AML-193 (cell line): ENCODE data around the gene CSRP1.
"Not testable (repeated sequence)": the region's sequence is repeated elsewhere in the genome, so short reads cannot be mapped to it uniquely, and the experiment has no call there.

Source experiments
- DNase-seq, 2 experiments: peaks; one replicate each; lab custom pipeline; 2025; lab: John Stamatoyannopoulos, UW

The CSRP1 gene

DNA sequence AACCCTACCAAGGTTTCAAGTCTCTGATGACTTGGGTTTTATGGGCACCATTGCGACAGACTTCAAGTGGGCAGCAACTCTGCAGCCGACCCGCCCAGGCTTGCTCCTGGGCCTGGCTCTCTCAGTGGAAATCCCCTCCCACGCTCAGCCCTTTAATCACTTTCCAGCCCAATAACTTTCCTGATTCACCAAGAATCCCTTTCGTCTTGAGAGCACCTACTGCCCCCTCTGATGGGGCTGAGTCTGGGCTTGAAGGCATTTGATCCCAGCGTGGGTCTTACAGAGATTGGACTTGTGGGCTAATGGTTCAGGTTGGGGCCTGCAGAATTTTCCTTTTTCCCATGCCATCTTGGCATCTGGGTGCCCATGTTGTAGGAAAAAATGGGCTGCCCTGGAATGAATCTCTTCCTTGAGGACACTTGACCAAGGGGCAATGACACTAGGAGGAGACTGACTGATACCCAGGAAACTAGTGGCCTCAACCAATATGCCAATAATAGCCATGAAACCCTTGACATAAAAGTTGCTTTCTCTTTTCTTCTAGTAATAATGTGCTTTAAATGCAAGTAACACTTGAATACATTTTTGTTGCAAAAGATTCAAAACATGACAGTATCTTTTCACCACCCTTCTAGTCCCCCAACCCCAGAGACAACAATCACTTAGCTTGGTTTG lies 30.1 kb downstream of the CSRP1 start:
- DNase-seq, result no peak

DNA sequence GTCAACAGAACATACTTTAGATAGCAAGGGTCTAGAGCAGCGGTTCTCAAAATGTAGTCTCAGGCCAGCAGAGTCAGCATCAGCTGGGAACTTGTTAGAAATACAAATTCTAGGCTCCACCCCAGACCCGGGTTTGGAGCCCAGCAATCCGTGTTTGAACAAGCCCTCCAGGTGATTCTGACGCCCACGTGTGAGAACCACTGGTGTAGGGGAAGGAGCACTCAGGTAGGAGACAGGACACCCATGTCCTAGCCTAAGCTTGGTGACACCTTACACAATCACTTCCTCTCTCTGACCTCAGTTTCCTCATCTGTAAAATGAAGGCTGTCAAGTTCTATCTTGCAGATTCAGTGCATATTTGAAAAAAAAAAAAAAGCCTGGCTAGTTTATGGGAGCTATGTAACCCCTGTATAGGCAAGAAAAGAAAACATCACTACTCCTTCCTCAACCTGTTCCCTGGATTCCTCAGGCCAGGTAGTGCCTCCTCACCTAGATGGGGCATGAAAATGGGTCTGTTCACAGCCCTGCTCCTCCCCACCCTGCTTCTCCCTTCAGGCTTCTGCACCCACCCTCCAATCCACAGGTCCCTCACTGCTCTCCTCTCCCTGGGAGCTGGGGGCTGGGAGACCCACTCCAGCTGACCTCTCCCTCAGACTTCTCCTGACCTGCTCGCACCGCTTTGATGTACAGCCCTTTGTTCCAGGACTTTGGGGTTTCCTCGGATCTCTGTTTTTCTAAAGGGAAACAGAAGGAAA lies 30.8 kb downstream of the CSRP1 start:
- no peak for DNase-seq

DNA sequence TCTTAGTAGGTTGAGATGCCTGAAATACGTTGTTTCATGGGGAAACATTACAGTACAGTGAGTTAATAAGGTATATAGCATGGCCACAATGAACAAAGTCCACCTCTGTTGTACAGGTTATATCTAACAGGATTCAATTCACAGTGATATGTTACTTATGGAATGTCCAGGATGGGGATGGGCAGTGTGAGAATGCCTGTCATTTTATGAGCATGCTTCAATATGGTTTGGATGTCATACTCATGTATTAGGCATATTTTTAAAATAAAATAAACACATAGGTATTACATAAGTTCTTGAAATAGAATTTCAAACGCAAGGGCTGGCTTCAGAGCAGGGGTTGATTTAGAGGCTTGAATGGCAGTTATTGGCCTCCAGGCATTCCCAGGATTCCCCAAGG lies 31.8 kb downstream of the CSRP1 start:
- no peak for DNase-seq

DNA sequence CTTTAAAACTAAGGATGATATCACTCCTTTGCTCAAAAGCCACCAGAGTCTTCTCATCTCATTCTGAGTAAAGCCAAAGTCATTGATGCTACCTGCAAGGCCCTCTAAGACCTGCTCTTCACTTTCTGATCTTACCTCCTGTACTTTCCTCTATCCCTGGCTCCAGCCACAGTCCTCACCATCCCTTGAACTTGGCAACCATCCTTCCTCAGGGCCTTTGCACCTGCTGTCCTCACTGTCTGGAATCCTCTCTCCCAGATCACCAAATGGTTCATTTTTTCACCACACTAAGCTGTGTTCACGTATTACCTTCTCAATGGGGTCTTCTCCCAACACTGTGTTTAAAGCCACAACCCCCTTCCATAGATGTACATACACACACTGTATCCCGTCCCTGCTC lies 33.6 kb downstream of the CSRP1 start:
- no peak for DNase-seq

DNA sequence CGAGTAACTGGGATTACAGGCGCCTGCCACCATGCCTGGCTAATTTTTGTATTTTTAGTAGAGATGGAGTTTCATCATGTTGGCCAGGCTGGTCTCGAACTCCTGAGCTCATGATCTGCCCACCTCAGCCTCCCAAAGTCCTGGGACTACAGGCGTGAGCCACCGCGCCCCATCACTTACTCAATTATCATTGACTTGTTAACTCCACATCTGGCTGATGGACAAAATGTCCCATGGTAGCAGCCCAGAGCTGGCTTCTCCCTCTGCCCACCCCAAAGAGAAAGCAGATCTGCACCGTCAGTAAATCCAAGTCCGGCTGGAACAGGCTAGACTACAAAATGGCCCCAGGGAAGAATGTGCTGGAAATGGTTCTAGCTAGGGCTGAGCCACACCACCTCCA lies 34.6 kb downstream of the CSRP1 start:
- not testable (repeated sequence) for DNase-seq

DNA sequence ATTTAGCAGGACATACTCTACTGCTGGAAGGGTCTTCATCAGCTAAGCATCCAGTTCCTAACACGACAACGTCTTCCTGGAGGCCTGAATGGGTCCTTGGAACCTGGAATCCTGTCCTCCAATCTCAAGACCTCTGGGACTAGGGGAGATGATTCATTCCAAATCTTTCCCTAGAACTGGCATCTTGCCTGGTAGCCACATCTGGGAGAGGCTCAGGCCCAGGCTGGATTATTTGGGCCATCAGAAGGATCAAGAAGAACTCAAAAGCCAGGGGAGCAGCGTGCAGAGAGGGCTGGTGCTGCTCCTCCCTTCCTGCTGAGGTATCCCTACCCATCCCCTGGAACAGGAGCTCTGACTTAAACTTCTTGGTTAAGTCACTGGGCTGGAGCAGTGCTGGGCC lies 35.2 kb downstream of the CSRP1 start:
- DNase-seq, result no peak

DNA sequence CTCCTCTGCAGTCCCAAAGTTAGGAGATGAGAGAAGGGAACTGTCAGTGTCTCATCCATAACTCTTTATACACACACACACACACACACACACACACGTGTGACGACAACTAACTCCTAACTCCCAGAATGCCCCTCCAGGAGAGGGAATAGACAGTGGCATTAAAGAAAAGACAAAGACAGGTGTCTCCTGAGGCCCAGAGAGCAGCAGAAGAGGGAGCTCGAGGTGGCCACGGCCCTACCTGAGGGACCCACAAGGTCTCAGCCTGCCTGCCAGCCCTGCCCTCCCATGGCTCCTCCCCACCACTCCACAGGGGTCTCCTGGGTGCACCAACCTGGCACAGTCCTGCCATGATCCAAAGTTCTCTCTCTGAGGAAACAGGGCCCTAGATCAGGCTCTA lies 36.3 kb downstream of the CSRP1 start:
- DNase-seq, result no peak

DNA sequence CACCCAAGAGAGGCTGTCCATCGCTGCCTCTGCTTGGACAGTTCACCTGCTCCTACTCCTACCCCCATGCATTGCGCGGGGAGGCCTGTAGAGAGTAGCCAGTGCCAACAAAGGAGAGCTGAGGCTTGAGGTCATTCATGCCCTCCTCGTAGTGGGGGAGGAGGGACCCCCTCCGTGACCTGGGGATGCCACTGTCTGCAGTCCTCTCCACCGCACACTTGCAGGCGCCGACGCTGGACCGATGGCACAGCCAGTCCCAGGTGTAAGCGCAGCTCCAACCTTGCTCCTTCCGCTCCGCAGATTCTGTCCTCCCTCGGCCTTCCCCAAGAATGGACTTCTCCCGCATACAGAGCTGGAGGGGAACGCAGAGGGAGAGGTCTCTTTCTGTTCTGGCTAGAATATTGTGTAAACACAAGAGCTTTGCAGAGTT lies 37.3 kb downstream of the CSRP1 start:
- no peak for DNase-seq

DNA sequence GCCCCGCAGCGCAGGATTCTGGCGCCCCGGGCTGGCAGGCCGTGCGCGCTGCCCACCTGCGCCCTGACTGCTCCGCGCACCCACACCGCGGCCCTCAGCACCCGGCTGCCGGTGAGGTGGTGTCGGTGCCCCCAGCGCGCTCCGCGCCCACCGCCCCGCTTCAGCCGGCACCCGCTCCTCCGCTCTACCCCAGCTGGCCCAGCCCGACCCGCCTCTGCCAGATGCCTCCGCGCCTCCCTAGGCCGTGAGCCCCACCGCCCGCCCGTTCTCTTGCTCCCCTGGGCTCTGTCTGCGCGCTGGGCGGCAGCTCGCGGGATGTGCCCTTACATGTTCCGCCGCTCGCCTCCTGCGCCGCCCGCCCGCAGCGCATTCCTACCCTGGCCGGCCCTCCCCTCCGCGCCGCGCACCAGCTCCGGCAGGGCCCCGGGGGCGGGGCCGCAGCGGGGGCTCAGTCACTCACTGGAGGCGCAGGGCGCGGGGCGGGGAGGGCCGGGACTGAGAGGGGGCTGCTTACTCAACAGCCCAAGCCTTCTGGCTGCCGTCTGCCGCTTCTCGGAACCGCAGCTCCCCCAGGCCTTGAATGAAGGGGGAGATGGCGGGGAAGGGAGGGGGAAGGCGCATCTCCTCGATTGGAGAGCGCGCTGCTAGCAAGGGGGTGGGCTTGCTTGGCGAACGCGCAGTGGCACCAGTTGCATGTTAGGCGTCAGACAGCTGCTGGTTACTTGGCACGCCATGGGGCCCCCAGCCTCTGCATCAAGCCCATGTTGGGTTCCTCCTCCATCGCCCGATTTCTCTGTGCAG lies 37.9 kb downstream of the CSRP1 start, which contains the start of gene PHLDA3:
TSS of gene PHLDA3 (minus strand) at position 345 of the 801 bp plus-strand sequence. CDS start 402 bp downstream, outside the sequence.
- no peak for DNase-seq

DNA sequence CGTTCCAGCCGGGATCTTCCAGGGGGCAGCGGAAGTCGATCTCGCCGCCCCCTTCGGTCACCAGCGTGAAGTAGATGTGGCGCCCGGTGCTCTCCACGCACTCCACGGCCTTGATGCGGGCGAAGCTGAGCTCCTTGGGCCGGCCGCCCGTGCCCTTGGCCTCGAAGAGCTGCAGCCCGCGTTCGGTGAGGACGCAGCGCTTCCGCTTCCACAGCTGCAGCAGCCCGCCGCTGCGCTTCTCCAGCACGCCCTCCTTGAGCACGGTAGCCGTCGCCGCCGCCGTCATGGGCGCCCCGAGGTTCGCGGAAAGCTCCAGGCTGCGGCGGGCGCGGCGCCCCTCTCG lies 38.5 kb downstream of the CSRP1 start:
- no peak for DNase-seq

DNA sequence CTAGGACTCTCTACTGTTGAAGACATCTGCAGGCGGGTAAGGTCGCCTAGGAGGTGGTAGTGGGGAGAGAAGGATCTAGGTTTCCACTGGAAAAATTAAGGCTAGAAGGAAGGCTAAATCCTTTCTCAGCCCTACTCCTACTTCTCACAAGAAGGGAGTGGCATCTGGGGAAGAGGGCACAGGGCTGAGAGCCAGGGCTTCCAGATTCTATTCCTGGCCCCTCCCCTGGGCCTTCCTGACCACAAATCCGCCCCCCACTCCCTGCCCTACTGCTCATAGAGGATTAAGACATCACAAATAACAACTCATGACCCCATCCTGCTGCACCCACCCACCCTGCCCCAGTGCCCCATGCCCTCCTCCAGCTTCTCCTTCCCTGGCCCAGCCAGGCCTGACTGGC lies 40.4 kb downstream of the CSRP1 start:
- DNase-seq, result no peak

DNA sequence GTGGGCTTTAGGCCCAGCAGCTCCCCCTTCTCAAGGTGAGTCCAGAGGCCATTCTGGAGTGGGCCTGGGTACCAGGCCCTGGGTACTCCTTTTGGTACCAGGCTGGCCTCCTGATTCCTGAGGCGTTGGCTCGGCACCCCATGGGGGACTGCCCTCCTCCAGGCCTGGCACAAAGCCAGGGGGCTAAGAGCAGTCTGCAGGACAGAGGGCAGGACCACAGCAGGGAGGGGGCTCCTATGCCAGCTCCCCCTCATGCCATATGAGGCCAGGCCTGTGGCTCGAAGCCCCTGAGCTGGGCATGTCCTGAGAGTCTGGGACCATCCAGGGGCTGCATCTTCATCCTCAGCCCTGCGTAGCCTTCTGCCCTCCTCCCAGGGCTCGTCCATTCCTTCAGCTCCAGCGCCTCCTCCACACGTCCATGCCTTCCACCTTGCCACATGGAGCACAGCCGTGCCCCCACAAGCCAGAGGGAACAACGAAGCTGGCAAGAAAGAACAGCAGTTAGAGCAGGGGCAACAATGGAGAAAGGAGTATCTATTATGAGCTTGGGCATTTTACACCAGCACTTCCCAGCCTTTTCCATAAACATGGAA lies 41.1 kb downstream of the CSRP1 start:
- no peak for DNase-seq

DNA sequence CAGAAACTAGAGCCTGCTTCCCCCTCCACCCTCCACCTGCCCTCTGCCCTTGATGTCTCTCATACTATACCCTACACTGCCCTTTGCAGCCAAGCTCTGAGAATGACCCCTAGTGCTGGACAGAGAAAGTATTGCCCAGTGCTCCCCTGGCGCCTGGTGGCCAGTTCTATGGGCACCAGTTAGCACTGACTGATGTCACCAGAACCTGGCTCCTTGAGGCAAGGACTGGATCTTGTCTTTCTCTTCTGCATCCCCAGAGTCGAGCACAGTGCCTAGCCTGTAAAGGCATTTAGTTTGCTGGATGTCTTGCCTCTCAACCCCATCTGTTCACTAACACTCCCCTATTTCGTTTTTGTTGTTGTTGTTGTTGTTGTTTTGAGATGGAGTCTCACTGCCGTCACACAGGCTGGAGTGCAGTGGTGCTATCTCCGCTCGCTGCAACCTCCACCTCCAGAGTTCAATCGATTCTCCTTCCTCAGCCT lies 43.8 kb downstream of the CSRP1 start:
- no peak for DNase-seq

DNA sequence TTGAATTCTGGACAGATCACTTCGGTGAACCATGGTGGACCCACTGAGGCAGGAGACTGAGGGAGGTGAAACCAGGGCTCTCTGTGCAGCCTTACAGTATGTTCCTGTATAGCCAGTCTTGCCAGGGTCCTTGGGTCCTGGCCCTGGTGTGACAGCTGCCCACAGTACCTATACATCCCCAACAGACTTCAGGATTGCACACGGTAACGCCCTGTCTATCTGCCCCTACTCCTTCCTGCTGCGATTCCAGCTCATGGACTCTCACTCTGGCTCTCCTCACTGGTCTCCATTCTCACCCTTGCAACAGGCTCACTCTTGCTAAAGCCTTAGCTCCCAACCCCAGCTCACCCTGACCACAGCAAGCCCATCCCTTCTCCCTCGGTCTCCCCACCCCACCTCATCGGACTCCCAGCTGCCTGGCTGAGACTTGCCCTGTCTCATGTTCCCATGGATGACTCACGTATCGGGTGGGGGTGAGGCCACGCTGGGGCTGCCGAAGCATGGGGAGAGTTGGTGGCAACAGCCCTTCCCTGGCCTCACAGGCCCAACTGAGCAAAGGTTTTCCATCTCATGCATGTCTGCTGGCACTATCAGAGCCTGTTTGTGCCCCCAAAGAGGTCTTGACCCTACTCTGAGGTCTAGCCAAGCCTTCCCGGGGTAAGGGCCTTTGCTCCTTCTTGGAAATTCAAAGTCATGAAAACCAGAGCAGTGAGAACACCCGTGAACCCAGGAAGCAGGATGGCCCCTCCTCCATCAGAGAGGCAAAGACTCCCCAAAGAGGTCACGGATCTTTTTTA lies 45.1 kb downstream of the CSRP1 start:
- no peak for DNase-seq

DNA sequence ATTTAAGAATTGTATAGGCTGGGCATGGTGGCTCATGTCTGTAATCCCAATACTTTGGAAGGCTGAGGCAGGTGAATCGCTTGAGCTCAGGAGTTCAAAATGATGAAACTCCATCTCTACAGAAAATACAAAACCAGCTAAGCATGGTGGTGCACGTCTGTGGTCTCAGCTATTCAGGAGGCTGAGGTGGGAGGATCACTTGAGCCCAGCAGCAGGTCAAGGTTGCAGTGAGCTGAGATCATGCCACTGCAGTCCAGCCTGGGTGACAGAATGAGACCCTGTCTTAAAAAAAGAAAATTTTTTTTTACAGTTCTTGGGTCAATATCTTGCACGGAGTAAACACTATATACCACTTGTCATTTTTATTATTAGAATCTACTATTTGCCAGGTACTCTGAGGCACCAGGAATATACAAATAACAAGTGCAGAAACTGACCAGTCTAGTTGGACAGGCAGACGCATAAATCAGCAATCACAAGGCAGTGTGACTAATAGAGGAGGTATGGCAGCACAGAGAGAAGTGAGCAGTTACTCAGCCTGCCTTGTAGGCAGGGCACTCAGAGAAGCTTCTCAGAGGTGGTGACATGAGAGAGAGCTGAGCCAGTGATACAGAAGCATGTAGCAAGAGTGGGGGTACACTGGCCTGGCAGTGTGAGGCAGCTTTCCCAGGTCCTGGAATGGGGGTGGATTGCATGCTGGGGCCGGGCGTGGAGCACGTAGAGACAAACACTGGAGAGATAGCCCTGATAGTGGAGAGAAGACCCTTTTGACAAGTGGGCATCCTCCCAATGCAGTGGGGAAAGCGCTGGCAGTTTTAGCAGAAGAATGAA lies 45.9 kb downstream of the CSRP1 start:
- no peak for DNase-seq

DNA sequence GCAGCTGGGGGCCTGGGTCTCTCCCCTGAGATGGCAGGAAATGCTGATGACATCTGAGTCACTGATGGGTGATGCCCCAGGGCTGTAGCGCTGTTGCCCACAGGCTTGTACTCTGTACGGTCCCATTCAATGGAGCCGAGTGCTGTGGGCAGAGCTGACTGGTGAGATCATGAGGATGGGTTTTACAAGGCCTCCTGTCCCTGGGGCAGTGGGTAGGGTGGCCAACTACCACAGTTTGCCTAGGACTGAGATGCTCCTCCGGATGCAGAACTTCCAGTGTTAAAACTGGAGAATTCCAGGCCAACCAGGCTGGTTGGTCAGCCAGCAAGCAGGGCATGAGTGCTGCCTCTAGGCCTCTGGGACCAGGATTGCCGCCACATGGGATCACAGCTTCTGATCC lies 47.1 kb downstream of the CSRP1 start:
- no peak for DNase-seq

DNA sequence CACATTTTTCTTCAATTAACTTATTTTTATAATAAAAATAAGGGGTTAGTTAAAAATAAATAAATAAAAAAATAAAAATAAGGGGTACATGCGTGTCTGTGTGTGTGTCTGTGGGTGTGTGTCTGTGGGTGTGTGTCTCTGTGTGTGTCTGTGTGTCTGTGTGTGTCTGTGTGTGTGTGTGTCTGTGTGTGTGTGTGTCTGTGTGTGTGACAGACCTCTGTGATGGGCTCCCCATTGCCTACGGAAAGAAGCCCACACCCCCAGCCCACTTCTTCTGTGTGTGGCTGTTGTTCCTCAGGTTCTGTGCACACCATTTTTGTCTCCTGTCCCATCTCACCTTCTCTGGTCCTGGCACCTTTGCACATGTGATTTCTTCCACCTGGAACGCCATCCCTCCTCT lies 47.9 kb downstream of the CSRP1 start:
- DNase-seq, result no peak

DNA sequence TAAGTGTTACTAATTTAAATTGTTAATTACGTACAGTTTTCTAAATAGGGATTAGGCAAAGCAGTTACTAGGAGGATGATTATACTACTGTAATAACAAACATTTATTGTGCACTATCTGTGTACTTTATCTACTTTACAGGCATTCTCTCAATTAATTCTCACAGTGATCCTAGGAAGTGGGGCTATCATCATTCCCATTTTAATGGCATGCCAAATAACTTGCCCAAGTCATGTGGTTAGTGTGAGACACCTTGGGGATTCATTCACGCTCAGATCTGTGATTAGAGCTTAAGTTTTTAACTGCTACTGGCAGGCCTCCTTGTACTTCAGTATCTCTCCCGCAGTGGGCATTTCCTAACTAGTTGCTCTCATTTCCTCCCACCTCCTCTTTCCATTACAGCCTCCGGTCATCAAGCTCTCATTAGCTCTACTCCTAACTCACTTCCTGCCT lies 49.4 kb downstream of the CSRP1 start:
- DNase-seq, result no peak

DNA sequence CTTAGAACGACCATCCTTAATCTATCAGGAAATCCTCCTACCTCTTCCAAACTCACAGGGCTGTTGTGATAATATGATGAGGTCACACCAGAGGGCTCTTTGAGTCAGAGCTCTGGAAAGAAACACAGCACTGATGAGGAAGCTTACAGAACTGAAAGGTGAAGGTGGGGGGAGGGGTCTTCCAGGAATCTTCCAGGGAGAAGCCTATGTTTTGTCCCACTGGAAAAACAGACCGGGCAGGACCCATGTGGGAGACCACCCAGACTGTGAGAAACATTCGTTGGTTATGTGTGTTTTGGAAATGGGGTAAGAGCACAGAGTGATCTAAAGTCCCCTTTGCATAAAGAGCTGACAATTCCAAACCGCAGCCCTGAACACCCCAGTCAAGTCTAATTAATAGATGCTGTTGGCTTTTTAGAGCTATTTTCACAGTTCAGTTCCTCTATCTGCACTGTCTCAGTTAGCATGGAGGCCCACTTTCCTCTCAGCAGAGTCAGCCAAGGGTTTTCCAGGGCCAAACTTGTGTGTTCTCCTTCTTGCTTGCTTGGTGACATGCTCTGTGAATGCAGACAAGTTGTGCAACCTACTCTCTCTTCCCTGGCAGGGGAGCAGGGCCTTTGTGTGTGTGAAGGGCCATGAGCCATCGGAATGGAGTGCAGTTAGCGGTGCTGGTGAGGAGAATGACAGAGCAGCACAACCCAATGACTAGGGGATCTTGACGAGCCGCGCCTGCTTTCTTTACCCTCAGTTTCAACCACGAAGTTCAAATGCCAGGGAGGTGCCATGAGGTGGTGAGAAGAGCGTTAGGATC lies 50.2 kb downstream of the CSRP1 start:
- no peak for DNase-seq

DNA sequence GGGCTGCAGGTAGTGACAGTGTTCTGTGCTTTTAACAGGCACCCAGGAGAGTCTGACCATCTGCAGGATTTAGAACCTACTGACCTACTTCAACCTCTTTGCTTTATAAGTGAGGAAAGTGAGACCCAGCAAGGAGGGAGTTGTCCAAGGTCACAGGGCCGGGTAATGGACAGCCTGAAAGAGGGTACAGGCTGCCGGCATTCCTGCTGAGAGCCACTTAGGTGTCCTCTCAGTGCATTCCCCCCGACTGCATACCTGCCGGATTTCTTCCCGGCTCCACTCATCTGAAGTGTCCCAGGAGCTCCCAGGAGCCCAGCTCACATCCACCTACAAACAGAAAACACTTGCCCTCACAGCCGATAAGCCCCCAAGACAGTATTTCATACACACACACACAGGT lies 51.8 kb downstream of the CSRP1 start:
- DNase-seq, result no peak
